GM19193 (cell line): ENCODE results near the gene RUFY2.

ENCODE experiments used
- POLR2A ChIP-seq: IDR thresholded peaks from 4 replicates; pipeline ENCODE4 v1.6.1; 2011; ENCODE audit not compliant: insufficient read depth, insufficient read length; ENCODE audit errors: extremely low read depth

RUFY2 gene

DNA sequence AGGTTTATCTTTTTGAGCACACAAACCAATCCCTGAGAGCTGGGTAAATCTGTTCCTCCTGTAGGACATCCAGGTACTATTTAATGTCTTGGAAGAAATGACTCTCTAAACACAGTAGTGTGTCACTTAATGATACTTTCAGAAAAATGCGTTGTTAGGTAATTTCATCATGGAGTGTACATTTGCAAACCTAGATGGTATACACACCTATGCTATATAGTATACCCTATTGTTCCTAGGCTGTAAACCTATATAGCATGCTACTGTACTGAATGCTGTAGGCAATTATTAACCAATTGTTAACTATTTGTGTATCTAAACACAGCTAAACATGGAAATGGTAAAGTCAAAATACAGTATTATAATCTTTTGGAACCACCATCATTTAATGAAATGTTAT is 10.1 kb downstream of the RUFY2 start:
- TF ChIP-seq POLR2A, result no peak

DNA sequence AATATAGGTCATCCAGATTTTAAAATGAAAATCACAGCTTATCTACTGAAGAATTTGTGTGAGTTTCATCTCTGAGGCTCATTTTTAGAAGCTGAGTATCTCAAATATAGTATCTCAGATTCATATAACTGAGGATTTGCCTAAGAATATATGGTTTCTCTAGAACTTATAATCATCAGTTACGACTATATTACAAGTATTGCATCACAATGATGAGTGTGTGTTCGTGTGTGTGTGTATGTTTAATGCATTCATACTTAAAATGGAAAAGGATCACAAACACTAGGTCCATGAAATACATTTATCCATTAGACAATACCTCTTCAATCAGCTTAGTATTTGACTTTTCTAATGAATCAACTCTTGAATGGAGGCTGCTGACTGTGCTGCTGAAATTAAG is 21.3 kb downstream of the RUFY2 start:
- no peak for TF ChIP-seq POLR2A

DNA sequence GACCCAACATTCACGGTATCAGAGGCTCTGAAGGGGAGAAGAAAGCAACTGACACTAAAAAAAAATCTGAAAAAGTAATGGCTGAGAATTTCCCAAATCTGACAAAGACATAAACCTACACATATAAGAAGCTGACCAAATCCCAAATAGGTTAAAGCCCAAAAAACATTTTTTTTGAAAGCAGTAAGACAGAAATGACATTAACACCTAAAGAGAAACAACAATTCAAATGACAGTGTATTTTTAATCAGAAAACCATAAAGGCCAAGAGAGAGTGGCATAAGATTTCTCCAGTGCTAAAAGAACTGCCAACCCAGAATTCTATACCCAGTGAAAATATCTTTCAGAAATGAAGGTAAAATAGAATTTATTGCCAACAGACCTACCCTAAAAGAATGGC is 35.5 kb downstream of the RUFY2 start:
- TF ChIP-seq POLR2A, result no peak

DNA sequence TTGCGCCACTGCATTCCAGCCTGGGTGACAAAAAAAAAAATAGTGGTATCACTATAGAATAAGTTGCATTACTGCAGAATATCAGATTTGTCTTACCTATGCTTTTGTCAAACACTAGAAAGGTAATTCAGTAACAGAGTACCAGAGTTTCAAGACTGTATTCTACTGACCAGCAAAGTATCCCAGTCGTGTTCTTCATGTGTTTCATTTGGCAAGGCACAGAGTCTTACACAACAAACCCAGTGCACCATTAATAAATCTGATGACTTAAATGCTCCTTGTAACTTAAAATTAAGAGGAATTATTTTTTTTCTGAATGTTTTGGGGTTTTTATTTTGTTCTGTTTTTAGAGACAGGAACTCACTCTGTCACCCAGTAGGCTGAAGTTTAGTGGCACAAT is 40.0 kb downstream of the RUFY2 start:
- TF ChIP-seq POLR2A, result no peak

DNA sequence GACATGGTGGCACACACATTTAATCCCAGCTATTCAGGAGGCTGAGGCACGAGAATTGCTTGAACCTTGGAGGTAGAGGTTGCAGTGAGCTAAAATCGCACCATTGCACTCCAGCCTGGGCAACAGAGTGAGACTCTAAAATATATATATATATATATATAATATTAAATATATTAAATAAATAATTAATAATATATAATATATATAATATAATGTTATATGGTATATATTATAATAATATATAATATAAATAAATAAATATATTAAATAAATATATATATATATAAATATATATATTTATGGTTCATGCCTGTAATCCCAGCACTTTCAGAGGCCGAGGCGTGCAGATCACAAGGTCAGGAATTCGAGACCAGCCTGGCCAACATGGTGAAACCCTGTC is 40.5 kb downstream of the RUFY2 start:
- TF ChIP-seq POLR2A, result no peak

DNA sequence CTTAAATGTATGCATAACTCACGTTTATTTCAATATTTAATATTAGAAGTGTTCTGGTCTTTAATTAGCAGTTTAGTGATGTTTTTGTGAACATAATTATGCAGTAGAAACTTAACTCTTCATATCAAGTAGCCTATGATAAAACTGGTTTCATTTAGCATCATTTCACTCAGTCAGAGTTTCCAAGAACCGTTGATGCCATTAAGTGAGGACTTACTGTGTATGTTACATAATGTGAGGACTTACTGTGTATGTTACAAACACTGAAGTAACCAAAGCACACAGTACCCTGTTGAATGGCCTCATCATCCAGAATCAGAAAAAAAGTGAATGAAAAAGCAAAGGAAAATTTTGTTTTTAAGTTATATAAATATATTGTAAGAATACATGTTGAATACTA is 41.5 kb downstream of the RUFY2 start:
- TF ChIP-seq POLR2A, result no peak

DNA sequence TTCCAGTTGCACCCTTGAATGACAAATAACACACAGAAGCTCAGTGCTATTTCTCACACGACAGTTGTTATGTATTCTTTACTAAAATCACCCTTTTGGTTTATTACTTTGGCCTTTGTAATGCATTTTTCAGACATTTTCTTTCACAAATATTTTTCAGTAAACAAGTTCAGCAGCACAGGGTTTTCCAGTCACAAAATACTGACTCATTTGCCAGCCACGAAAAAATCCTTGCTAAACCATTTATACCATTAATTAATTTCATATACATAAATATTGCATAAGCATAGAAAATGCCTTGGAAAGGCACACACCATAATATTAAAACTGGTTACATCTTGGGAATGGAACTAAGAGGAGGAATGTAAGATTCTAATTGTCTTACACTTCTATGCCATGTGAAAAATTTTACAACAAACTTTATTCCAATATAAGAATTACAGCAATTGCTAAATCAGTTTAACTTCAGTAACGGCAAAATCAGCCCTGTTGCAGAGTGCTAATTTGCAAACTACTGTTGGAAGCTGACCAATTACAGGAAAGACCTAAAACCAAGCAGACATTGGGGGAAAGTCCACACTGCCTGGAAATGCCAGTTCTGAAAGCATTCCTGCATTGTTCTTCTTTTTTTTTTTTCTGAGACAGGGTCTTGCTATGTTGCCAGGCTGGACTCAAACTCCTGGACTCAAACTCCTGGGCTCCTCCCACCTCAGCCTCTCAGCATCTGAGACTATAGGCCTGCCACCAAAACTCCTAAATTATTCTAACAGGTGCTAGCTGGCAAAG is 42.8 kb downstream of the RUFY2 start:
- TF ChIP-seq POLR2A, result no peak

DNA sequence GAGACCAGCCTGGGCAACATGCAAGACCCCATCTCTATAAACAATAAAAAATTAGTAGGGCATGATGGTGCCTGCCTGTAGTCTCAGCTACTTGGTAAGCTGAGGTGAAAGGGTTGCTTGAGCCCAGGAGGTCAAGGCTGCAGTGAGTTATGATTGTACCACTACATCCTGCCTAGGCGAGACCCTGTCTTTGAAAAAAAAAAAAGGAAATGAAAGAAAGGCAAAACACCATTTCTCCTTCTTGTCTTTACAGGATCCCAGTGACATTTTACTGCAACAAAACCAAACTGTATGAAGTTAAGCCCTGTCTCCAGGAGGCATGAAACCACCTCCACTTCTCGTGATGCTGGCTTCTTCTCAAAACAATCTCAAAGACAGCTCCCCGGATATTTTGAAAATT is 44.5 kb downstream of the RUFY2 start:
- no peak for TF ChIP-seq POLR2A

DNA sequence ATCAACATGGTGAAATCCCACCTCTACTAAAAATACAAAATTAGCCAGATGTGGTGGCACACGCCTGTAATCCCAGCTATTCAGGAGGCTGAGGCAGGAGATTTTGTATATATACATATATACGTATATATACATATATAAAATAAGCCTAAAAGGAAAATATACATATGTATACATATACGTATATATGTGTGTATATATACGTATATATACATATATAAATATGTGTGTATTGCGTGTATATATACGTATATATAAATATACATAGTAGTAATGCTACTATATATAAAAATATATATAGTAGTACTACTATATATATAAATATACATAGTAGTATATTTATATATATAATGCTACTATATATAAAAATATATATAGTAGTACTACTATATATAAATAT is 47.9 kb downstream of the RUFY2 start:
- no peak for TF ChIP-seq POLR2A

DNA sequence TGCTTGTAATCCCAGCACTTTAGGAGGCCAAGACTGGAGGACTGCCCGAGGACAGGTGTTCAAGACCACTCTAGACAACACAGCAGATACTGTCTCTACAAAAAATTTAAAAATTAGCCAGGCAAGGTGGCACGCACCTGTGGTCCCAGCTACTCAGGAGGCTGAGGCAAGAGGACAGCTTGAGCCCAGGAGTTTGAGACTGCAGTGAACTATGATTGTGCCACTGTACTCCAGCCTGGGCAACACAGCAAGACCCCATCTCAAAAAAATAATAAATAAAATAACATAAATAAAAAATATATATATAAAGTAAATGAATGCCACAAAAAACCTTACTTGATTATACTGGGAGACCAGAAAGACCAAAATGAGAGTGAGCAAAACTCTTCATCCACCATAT is 53.5 kb downstream of the RUFY2 start:
- TF ChIP-seq POLR2A, result no peak

DNA sequence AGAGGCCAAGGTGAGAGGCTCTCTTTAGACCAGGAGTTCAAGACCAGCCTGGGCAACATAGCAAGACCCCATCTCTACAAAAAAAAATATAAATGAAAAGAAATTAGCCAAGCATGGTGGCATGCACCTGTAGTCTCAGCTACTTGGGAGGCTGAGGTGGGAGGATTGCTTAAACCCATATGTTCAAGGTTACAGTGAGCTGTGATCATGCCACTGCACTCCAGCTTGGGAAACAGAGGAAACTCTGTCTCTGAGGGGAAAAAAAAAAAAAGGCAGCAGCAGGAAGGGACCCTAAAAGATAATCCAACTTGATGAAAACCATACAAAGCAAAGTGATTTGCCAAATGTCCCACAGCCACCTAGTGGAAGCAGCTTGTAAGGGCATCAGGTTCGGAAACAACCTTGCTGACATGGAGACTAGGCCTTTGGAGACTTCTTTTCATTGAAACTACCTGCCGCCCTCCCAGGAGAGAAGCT is 58.8 kb downstream of the RUFY2 start:
- TF ChIP-seq POLR2A, result no peak

DNA sequence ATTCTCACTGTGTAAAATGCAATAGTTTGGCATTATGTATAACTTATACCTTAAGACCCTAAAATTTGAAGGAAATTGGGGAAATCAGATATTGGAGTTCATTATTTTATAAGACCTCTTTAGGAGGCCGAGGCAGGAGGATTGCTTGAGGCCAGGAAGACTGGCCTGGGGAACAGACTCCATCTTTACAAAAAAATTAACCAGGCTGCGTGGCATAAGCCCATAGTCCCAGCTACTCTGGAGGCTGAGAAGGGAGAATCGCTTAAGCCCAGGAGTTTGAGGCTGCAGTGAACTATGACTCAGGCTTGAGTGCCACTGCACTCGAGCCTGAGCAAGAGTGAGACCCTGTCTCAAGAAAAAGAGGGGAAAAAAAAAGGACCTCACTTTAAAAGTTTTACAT is 60.3 kb downstream of the RUFY2 start:
- TF ChIP-seq POLR2A, result no peak

DNA sequence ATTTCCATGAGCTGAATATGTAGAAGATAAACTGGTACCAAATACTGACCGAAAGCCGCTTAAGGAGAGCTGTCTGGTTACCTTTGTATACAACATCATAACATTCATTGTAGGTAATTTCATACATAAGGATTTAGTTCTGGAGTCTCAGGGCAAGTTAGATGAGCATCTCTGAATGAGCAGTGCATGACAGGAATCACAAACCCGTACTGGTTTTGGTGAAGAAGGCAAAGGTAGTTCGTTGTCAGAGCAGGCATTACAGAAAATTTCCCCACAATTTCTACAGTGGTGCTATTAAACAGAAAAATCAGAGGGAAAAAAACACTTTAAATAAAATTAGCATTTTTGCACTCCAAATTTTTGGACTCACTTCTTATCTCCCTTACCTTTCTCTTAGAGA is 61.5 kb downstream of the RUFY2 start:
- TF ChIP-seq POLR2A, result no peak

DNA sequence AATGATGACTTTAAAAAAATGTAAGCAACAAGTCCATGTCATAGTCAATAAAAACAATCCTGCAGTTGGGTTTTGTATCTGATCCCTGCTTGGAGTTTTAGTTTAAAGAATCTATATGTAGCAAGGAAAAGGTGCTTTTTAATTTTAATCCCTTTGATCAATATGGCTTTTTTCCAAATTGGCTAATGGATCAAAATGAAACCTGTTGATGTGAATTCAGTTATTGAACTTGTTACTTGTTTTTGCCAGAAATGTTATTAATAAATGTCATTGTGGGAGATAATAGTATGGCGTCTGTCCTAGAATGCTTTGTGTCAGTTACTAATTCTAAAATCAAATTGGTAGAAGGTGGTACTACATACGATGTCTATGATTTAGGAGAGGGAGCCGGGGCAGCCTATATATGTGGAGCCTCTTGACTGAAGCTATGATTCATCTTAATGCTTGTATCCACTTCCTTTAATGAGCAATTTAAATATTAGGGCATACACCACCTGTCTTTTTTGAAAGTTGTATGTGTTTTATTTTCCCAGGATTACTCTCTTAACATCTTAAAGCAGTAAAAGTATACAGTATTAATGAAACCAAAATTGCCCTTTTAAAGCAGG is 64.1 kb downstream of the RUFY2 start:
- no peak for TF ChIP-seq POLR2A

DNA sequence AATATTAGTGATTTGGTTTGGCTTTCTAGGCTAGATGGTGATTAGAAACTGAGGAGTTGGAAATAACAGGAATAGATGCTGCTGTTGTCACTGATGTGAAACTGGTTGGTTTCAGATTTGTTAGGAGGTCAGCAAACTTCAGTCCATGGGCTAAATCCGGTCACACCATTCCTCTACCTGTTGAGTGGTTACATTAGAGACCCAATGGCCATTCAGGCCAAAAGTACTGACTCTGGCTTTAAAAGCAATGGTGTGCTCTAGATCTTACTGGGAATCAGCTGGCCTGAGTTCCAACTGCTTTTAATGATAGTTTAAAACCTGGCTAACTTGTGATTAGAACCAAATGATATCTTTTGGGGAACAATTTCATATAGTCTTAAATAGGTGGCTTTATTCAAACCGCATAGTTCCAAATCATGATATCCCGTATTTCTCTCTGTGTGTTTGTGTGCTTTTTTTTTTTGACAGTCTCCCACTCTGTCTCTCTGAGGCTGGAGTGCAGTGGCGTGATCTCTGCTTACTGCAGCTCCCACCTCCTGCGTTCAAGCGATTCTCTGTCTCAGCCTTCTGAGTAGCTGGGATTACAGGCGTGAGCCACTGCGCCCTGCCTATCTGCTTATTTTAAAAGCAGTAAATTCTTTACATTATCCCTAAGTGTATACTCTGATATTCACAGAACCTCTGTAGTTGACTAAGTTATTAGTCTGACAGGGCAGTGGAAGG is 66.6 kb downstream of the RUFY2 start:
- TF ChIP-seq POLR2A, result no peak
